GM19324 (cell line): ENCODE results near the gene SWI5.
"Not testable (repeated sequence)": the region's sequence is repeated elsewhere in the genome, so short reads cannot be mapped to it uniquely, and the experiment has no call there.

Source experiments
- ATAC-seq: cut with Tn5 transposase; IDR thresholded peaks from one replicate; pipeline ENCODE4 v1.9.1; 2021; ENCODE audit warnings: mild to moderate bottlenecking, moderate library complexity; ENCODE audit not compliant: unreplicated experiment, low FRiP score

The SWI5 gene

GRCh38 chr9:128276008-128276573 is at the start of gene SWI5:
Gene SWI5 (plus strand): TSS chr9:128276276.
- peak; percentile 97 for ATAC-seq

GRCh38 chr9:128226412-128226801 is 49.7 kb upstream of the SWI5 start:
- no peak for ATAC-seq

GRCh38 chr9:128230897-128231296 is 45.2 kb upstream of the SWI5 start:
- not testable (repeated sequence) for ATAC-seq

- no peak for ATAC-seq
Measured at GRCh38 chr9:128231638-128232527, 44.2 kb upstream of the SWI5 start.

GRCh38 chr9:128232528-128233428 is 43.3 kb upstream of the SWI5 start:
- no peak for ATAC-seq

GRCh38 chr9:128233817-128234406 is 42.2 kb upstream of the SWI5 start:
- no peak for ATAC-seq

GRCh38 chr9:128242124-128242523 is 34.0 kb upstream of the SWI5 start:
- ATAC-seq = no peak

- no peak for ATAC-seq
Measured at GRCh38 chr9:128242828-128243214, 33.3 kb upstream of the SWI5 start.

GRCh38 chr9:128243215-128244018 is 32.7 kb upstream of the SWI5 start:
- ATAC-seq = no peak

- ATAC-seq = no peak
Measured at GRCh38 chr9:128244091-128244836, 31.8 kb upstream of the SWI5 start.

GRCh38 chr9:128244837-128245231 is 31.2 kb upstream of the SWI5 start:
- no peak for ATAC-seq

- no peak for ATAC-seq
Measured at GRCh38 chr9:128245421-128246151, 30.5 kb upstream of the SWI5 start.

GRCh38 chr9:128246471-128246870 is 29.6 kb upstream of the SWI5 start:
- no peak for ATAC-seq

- no peak for ATAC-seq
Measured at GRCh38 chr9:128247226-128247803, 28.8 kb upstream of the SWI5 start.

GRCh38 chr9:128249558-128249907 is 26.5 kb upstream of the SWI5 start:
- no peak for ATAC-seq

- ATAC-seq = peak; percentile 73
Measured at GRCh38 chr9:128249908-128250838, 25.9 kb upstream of the SWI5 start.
